Measurements from ENCODE around the gene ROM1.

Gene ROM1

GRCh38 chr11:62652161-62653006 is 39.3 kb downstream of the ROM1 start:
- DNase-seq = no peak

- DNase-seq = no peak
Observed at GRCh38 chr11:62654297-62654696, 41.2 kb downstream of the ROM1 start.

GRCh38 chr11:62656796-62657429 is 43.9 kb downstream of the ROM1 start:
- DNase-seq = no peak

- DNase-seq = peak; percentile 93
Observed at GRCh38 chr11:62664405-62665074, 51.5 kb downstream of the ROM1 start.

Measured in NCI-H2227 treated with DMSO at 0.1 percent for 48 hours (cell line).